CD4-positive, alpha-beta T cell treated with Interleukin-4 for 4 hours (primary cell): ENCODE data around the gene ENPP7.
"Not testable (repeated sequence)": the region's sequence is repeated elsewhere in the genome, so short reads cannot be mapped to it uniquely, and the experiment has no call there.

Experiments used
- DNase-seq: peaks from one replicate; pipeline ENCODE4 v3.0.0-alpha.2; 2020

ENPP7 gene

DNA sequence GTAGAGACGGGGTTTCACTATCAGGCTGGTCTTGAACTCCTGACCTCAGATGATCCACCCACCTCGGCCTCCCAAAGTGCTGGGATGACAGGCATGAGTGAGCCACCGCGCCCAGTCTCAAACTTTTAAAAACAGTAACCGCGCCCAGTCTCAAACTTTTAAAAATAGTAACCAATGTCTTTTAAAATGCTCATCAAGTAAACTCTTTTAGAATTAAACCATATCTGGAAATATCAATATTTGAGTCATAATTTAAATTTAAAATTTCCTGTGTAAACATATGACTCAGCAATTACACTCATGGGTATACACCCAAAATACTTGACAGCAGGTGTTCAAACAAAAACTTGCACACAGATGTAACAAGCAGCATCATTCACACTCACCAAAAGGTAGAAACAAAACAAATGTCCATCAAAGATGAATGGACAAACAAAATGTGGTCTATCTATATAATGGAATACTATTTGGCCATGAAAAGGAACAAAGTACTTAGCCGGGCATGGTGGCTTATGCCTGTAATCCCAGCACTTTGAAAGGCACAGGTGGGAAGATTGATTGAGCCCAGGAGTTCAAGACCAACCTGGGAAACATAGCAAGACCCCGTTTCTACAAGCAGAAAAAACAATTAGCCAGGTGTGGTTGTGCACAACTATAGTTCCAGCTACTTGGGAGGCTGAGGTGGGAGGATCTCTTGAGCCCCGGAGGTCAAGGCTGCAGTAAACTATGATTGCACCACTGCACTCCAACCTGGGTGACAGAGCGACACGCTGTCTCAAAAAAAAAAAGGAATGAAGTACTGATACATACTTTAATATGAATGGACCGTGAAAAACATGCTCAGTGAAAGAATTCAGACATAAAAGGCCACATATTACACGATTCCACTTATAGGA, 20.2 kb downstream of the ENPP7 start:
- no peak for DNase-seq

- DNase-seq: no peak
These were observed 21.4 kb downstream of the ENPP7 start for GRCh38 chr17:79752175-79752574.

- no peak for DNase-seq
These were observed 23.6 kb downstream of the ENPP7 start for GRCh38 chr17:79754370-79754769.

- DNase-seq: not testable (repeated sequence)
These were observed 24.2 kb downstream of the ENPP7 start for GRCh38 chr17:79754903-79755302.

DNA sequence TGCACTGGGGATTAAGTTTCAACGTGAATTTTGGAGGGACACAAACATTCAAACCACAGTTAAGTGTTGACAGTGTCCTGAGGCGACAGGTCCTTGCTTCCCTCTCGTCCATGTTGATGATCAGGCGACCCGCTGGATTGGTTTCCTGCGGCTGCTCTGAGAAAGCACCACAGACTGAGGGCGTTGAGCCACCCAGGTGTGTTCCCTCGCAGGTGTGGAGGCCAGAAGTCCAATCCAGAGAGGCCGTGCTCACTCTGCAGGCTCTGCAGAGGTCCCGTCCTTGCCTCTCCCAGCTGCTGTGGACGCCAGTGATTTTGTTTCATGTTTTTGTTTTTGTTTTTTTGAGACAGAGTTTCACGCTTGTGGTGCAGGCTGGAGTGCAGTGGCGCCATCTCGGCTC, 24.8 kb downstream of the ENPP7 start:
- DNase-seq: no peak

GRCh38 chr17:79757140-79757745, 26.5 kb downstream of the ENPP7 start:
- DNase-seq: no peak

DNA sequence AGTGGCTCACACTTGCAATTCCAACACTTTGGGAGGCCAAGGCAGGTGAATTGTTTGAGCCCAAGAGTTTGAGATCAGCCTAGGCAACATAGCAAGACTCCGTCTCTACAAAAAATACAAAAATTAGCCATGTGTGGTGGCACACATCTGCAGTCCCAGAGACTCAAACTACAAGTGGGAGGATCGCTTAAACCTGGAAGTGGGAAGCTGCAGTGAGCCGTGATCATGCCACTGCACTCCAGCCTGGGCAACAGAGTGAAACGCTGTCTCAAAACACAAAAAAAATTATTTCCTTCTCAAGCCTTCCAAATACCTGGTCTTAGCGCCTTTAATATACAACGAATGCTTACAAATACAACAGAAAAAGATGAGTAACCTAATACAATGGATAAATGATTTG, 27.5 kb downstream of the ENPP7 start:
- DNase-seq: no peak

DNA sequence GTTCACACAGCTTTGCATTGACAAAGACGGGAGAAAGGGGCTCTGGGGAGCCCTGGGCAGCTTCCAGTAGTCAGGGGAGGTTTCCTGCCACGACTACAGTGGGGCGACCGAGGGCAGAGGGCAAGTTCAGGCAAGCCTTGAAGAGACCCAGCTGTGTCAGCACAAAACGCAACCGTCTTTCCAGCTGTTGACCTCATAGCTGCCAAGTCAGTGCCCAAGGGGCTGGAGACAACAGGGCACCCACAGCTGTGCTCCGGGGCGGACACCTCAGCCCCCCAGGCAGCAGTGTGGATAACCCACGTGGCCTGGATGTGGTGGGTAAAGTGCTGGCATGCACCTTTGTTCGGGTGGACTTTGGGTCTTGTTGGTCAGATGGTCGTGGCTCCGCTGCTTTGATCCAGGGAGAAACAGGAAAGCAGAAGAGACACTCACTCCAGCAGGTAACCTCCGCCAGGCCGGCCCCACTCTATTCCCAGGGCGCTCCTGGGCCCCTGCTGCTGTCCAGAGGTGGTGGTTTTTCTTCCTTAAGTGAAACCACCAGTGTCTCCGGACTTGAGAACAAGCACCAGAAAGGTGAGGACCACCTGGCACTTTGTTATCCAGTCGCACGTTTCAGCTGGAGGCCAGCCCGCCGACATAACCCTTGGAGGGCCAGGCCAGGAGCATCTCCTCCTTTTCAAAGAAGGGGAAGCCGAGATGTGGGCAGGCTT, 29.6 kb downstream of the ENPP7 start:
- DNase-seq: no peak

DNA sequence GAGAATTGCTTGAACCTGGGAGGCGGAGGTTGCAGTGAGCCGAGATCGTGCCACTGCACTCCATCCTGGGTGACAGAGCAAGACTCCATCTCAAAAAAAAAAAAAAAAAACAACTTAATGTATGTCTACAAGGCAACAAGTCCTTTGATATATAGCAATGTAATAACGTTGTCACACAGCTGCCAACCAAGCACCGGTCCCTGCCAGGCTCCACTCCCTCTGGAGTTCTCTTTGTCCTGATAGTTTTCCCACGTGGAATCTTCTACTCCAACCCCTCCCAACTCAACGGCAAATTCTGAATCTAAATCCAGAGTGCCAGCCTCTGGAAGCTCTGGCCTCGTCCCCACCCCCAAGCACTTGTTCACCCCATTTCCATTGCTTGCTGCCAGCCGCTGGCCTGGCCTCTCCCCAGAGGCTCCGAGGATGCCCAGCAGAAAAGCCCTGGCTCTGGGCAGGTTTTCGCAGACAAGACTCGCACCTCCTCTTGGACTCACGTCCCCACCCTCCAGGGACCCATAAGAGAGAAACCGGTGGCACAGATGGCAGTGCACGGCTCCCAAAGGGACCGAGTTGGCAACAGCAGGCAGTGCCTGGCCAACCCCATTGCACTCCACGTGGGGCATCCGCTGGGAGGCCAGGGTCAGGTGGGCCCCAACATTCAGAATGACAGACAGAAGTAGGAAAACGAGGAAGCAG, 31.3 kb downstream of the ENPP7 start:
- DNase-seq: no peak

- DNase-seq: no peak
These were observed 35.0 kb downstream of the ENPP7 start for GRCh38 chr17:79765708-79766107.

DNA sequence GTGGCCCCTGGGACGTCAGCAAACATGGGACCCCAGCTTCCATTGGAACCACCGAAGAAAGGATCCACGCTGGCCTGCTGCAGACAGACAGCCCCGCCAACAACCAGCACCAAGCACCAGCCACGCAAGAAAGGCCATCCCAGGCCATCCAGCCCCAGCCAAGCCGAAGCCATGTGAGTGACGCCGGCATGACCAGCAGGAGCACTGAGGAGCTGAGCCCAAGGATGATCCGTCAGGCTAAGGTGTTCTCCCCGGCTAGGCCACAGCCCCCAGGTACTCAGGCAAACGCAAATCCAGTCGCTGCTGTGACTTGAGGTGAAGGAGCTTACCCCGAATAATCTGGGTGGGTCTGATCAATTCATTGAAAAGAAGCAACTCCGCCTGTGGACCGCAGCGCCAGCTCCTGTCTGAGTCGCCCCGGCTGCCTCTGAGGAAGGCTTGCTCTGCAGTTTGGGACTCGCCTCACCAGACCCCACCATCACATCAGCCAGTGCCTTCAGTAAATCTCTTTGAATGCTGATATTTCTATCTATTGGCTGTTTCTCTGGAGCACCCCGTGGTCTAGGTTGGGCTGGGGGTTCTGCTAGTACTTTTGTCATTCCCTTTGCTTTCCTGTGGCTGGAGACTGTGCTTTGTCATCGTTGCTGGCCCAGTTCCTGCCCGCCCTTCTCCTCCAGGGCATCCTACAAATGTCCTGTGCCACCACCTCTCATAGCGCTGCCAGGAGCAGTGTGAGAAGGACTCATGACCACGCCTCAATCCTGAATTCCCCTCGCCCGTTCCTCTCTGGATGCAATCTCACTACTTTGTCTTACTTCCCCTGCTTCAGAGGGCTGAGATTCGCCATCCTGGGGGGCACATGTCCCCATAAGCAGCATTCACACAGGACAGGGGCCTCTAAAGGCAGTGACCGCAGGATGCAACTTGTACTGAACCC, 39.1 kb downstream of the ENPP7 start:
- DNase-seq: no peak

- DNase-seq: no peak
These were observed 40.5 kb downstream of the ENPP7 start for GRCh38 chr17:79771276-79771675.

GRCh38 chr17:79772726-79773125, 42.0 kb downstream of the ENPP7 start:
- DNase-seq: not testable (repeated sequence)

DNA sequence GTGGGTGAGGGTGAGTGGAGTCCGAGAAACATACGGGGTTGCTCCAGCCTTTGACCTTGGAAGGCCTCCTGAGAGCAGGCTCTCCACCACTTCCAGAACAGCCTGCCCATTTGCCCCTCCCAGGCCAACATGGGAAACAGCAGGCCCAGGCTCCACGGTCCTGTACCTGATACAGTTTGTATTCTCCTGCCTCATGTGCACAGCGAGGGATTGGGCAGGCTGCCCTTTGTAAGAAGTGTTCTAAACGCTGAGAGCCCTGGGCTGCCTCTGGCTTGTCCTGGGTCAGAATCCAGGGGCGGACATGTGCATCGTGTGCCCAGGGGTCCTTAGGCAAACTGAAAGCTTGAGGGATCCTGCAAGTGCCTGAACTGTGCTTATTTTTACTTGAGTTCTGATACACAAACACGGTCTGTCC, 43.8 kb downstream of the ENPP7 start:
- DNase-seq: no peak

DNA sequence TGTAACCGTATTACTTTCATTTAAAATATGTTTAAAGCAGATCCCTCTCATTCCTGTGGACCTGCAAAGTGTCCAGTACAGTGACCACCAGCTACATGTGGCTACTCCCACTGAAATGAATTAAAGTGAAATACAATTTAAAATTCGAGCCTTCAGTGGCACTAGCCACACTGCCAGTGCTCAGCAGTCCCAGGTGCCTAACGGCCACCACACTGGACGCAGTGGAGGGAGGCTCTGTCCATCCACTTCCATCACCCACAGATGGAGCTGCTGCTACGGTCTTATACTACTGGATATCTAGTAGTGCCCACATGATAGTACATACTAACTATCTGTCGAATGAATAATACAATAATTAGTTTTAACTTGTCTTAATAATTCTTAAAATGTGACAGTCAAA, 44.9 kb downstream of the ENPP7 start:
- no peak for DNase-seq

- no peak for DNase-seq
These were observed 45.8 kb downstream of the ENPP7 start for GRCh38 chr17:79776376-79777119.

DNA sequence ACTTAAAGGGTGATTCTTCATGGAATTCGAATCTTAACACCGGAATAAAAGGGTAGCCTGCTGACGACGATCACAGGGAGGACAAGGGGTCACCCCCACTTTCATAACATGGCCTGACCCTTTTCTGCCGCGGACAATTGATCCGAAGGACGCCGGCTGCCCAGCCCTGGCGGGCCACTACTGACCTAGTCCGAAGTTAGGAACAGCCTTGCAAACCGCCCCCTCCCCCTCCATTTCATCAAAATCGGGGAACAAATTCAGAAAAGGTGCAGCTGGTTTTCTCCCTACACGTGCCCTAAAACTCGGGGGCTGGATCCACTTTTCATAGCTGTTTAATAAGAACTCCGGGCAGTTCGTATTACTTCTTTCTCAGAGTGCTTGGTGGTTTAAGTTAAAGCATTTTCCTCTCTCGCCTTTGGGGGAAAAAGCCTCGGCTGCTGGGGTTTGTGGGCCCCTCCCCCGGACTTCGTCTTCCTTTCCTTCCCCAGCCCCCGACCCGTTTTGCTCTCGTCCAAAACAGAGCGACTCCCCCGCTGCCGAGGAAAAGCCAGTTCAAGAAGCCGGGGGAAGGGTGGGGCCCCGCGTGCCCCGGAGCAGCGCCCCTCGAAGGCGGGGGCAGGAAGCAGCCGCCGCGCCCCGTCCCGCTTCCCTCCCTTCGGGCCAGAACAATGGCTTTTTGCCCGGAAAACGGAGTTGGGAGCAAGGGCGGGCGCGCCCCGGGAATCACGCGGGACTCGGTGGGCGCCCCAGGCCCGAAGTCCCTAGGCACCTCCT, 46.6 kb downstream of the ENPP7 start:
- DNase-seq: peak; percentile 7

DNA sequence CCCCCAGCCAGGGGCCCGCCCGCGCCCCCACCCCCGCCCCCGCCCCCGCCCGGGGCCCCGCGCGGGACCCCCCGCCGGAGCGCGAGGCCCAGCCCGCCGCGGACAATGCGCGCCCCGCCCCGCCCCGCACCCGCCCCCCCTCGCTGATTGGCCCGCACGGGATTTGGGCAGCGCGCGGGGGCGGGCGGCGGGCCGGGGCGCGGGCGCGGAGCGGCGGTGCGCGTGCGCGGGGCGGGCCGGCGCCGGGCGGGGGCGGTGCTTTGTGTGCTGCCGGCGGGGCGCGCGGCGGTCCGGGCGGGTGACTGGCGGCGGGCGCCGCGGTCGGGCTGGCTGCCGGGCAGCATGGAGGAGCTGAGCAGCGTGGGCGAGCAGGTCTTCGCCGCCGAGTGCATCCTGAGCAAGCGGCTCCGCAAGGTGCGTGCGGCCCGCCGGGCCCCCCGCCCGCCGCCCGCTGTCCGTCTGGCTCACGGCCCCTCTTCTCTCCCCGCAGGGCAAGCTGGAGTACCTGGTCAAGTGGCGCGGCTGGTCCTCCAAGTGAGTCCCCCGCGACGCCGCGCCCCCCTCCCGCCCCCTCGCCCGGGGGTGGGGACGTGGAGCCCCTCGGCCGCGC, 47.3 kb downstream of the ENPP7 start, which contains the start of gene CBX2:
CBX2 (plus strand) TSS at position 255 of the 610 bp plus-strand sequence; CDS start at position 343, 88 bp downstream.
- peak; percentile 70 for DNase-seq

- DNase-seq: no peak
These were observed 47.9 kb downstream of the ENPP7 start for GRCh38 chr17:79778504-79779083.
